ENCODE results near the gene PCBP3. TPM values are rescaled to one million over a fixed set of nuclear protein-coding genes. Genes with fewer than 3 reads are reported as not detected.

PCBP3 gene
- total and polyA plus RNA-seq, 2 of the 8 experiments (the other 6 are each of a cell fraction or from before 2014, with no cell fraction given): 3.5 to 6.3 TPM

- H3K4me3 ChIP-seq (ENCODE audit: extremely low read depth in 1 of 4, insufficient read depth in 2 of 4, low read depth in 3 of 4, low read length in 4 of 4): no peak overlapping the region
- H3K4ac ChIP-seq (replicated peaks; ENCODE audit: insufficient read length, low read depth, low read length): no peak overlapping the region
- peak overlapping the region; percentile 51; the same call in 1 of the 2 replicates for H4K8ac ChIP-seq (ENCODE audit: extremely low read depth, insufficient read depth, low read length)
- no peaks in the 10 kb centered on the region for H3K79me2 ChIP-seq (ENCODE audit: control insufficient read depth in 1 of 2, insufficient read depth in 2 of 2, low read length in 2 of 2)
- H2BK15ac ChIP-seq (ENCODE audit: low read length): no peak overlapping the region
- H4K5ac ChIP-seq (ENCODE audit: insufficient read length, low read depth, low read length): no peak overlapping the region
- H3K18ac ChIP-seq (ENCODE audit: extremely low read depth, low read length): no peak overlapping the region
- H2BK120ac ChIP-seq (replicated peaks; ENCODE audit: low read depth, low read length): no peak overlapping the region
- H3K14ac ChIP-seq (ENCODE audit: insufficient read length): no peak overlapping the region
- DNase-seq (ENCODE audit: low read depth in 1 of 2, low spot score in 2 of 2) (no peak), FAIRE-seq (no peak)
- no peak overlapping the region for H2BK5ac ChIP-seq (ENCODE audit: low read depth, low read length)
- H3K4me1 ChIP-seq (replicated peaks in 1 of 4; ENCODE audit: control insufficient read depth in 3 of 4, insufficient read depth in 4 of 4, low read length in 3 of 4): no peaks in the 10 kb centered on the region
- H2AFZ ChIP-seq (ENCODE audit: low read length): no peak overlapping the region
- ChIA-PET POLR2A (ENCODE audit: partially characterized antibody) (no interaction called here), CTCF (ENCODE audit: partially characterized antibody) (interaction anchor here (1.2 to 1.7 kb wide), 2 partner anchors 18 to 31 kb away, joined by 4 to 5 read pairs; no protein-coding TSS in a partner anchor)
- H3K27me3 ChIP-seq (replicated peaks in 1 of 4; ENCODE audit: control insufficient read depth in 3 of 4, extremely low read depth in 1 of 4, insufficient read depth in 3 of 4, low read length in 3 of 4): no peaks in the 10 kb centered on the region
- no peak overlapping the region for H3K9ac ChIP-seq (replicated peaks in 1 of 4; ENCODE audit: extremely low read depth in 1 of 4, low read depth in 3 of 4, low read length in 3 of 4)
- H3K56ac ChIP-seq (replicated peaks; ENCODE audit: insufficient read length, low read depth, low read length): no peak overlapping the region
- WGBS, 2 experiments (ENCODE audit: extremely low coverage in 1 of 2, insufficient coverage in 1 of 2, insufficient read length in 1 of 2, insufficient replicate concordance in 2 of 2, low coverage in 1 of 2, low lambda C conversion rate in 2 of 2, missing lambda C conversion rate in 1 of 2): 97% methylated on average over 20 of the region's 20 CpGs; no CpG with 5 or more reads in 1 of the 2 experiments
- H4K91ac ChIP-seq (replicated peaks; ENCODE audit: insufficient read length, low read length): no peak overlapping the region
- no peak overlapping the region for H3K4me2 ChIP-seq (ENCODE audit: insufficient read depth in 1 of 2, low read depth in 2 of 2, low read length in 2 of 2)
- H3K36me3 ChIP-seq (ENCODE audit: control insufficient read depth in 2 of 4, insufficient read depth in 4 of 4, low read length in 3 of 4): no peaks in the 10 kb centered on the region
- H2BK20ac ChIP-seq (ENCODE audit: low read length): no peak overlapping the region
- no peak overlapping the region for H2AK5ac ChIP-seq (ENCODE audit: low read depth, low read length)
- H3K79me1 ChIP-seq (ENCODE audit: low read depth, low read length): no peaks in the 10 kb centered on the region
- H3K23ac ChIP-seq (ENCODE audit: insufficient read length): no peak overlapping the region
- H4K20me1 ChIP-seq (replicated peaks in 1 of 2; ENCODE audit: control insufficient read depth in 1 of 2, insufficient read depth in 2 of 2, low read length in 2 of 2): no peaks in the 10 kb centered on the region
- no peaks in the 10 kb centered on the region for H3K23me2 ChIP-seq (ENCODE audit: low read depth, low read length)
- no peak overlapping the region for H3K27ac ChIP-seq (ENCODE audit: low read depth, low read length)
- no peak overlapping the region for H2BK12ac ChIP-seq (ENCODE audit: low read depth, low read length)
- TF ChIP-seq ATF2 (IDR thresholded peaks at IDR 0.05; ENCODE audit: low read length) (no peak), HDAC2 (IDR thresholded peaks at IDR 0.05; ENCODE audit: borderline replicate concordance in 1 of 2, low read depth in 2 of 2, low read length in 2 of 2) (no peak), USF2 (IDR thresholded peaks at IDR 0.05; ENCODE audit: low read length) (no peak), RNF2 (IDR thresholded peaks at IDR 0.05; ENCODE audit: borderline replicate concordance, low read depth, low read length, missing control alignments, poor library complexity, severe bottlenecking) (no peak), NANOG (IDR thresholded peaks at IDR 0.05; ENCODE audit: insufficient read depth, low read depth, low read length, poor library complexity, severe bottlenecking) (no peak)
- peaks cover 27 to 58% of the 10 kb centered on the region in 2 experiments for H3K9me3 ChIP-seq (ENCODE audit: insufficient read depth in 2 of 2, low read depth in 1 of 2, low read length in 1 of 2)
Observed at GRCh38 chr21:45940091-45940490, 296.6 kb downstream of the PCBP3 start.
